Measurements from ENCODE around the gene GALR2.
"Not testable (repeated sequence)": the region's sequence is repeated elsewhere in the genome, so short reads cannot be mapped to it uniquely, and the experiment has no call there.

Gene GALR2

GRCh38 chr17:76074390-76075363 lies at the start of gene GALR2:
Gene GALR2, plus strand, starts transcription at chr17:76074781. Its CDS starts 103 bp downstream, at chr17:76074884.
- DNase-seq = no peak

GRCh38 chr17:76025294-76025693 lies 49.3 kb upstream of the GALR2 start:
- DNase-seq = no peak

- DNase-seq = no peak
Measured at GRCh38 chr17:76026714-76027158, 47.8 kb upstream of the GALR2 start.

GRCh38 chr17:76027159-76027839 lies 47.3 kb upstream of the GALR2 start, which contains the start of gene EVPL:
Gene EVPL, minus strand, starts transcription at chr17:76027306. Its CDS starts 108 bp downstream, at chr17:76027198.
- DNase-seq = peak; percentile 34

- no peak for DNase-seq
Measured at GRCh38 chr17:76032073-76032779, 42.4 kb upstream of the GALR2 start.

- DNase-seq = no peak
Measured at GRCh38 chr17:76032780-76033108, 41.8 kb upstream of the GALR2 start.

- no peak for DNase-seq
Measured at GRCh38 chr17:76033139-76033538, 41.4 kb upstream of the GALR2 start.

- DNase-seq = no peak
Measured at GRCh38 chr17:76034428-76035350, 39.9 kb upstream of the GALR2 start.

- no peak for DNase-seq
Measured at GRCh38 chr17:76036497-76037261, 37.9 kb upstream of the GALR2 start.

GRCh38 chr17:76038050-76038449 lies 36.5 kb upstream of the GALR2 start:
- no peak for DNase-seq

GRCh38 chr17:76039121-76039520 lies 35.5 kb upstream of the GALR2 start:
- no peak for DNase-seq

GRCh38 chr17:76040376-76040775 lies 34.2 kb upstream of the GALR2 start:
- no peak for DNase-seq

- DNase-seq = not testable (repeated sequence)
Measured at GRCh38 chr17:76042868-76043267, 31.7 kb upstream of the GALR2 start.

GRCh38 chr17:76044475-76045007 lies 30.0 kb upstream of the GALR2 start:
- DNase-seq = not testable (repeated sequence)

GRCh38 chr17:76046064-76046463 lies 28.5 kb upstream of the GALR2 start:
- no peak for DNase-seq

GRCh38 chr17:76048025-76048605 lies 26.5 kb upstream of the GALR2 start:
- no peak for DNase-seq

GRCh38 chr17:76048711-76049110 lies 25.9 kb upstream of the GALR2 start:
- no peak for DNase-seq

GRCh38 chr17:76049239-76049638 lies 25.3 kb upstream of the GALR2 start:
- no peak for DNase-seq

GRCh38 chr17:76049836-76050537 lies 24.6 kb upstream of the GALR2 start:
- DNase-seq = no peak

Measured in DMS79 (cell line).